Fibroblast of skin of left quadriceps (primary cell): ENCODE results near the gene HSD11B2.

ENCODE experiments used
- DNase-seq, 2 experiments: peaks; one replicate each; pipeline ENCODE4 v3.0.0-alpha.2; 2013; ENCODE audit warnings: low read depth in 2 of 2

The HSD11B2 gene

DNA sequence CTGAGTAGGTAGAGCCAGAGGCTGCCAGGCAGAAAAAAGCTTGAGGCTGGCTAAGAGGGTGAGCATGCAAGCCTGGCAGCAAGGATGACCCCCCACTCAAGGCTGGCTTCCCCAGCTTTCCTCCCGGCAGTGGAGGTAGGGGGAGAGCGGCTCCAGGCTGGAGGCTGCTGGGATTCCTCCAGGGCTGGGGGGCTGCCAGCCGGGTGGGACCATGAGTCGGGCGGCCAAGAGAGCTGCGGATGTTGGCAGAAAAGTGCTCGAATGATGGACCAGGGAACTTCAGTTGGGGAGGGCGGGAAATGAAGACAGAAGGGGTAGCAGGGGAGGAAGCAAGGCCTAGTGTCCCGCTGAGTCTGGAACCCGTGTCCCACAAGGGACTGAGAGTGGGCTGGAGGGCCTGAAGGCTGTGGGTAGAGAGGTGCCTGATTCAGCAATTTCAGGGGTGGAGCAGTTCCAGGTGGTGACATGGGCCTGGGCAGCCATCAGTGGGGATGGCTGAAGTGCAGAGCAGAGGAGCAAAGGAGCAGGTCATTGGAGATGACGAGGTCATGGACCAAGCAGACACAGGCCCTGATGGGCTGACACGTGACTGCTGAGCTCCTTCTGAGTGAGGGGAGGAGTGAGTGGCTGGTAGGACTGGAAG is 20.3 kb downstream of the HSD11B2 start:
- no peak for DNase-seq

DNA sequence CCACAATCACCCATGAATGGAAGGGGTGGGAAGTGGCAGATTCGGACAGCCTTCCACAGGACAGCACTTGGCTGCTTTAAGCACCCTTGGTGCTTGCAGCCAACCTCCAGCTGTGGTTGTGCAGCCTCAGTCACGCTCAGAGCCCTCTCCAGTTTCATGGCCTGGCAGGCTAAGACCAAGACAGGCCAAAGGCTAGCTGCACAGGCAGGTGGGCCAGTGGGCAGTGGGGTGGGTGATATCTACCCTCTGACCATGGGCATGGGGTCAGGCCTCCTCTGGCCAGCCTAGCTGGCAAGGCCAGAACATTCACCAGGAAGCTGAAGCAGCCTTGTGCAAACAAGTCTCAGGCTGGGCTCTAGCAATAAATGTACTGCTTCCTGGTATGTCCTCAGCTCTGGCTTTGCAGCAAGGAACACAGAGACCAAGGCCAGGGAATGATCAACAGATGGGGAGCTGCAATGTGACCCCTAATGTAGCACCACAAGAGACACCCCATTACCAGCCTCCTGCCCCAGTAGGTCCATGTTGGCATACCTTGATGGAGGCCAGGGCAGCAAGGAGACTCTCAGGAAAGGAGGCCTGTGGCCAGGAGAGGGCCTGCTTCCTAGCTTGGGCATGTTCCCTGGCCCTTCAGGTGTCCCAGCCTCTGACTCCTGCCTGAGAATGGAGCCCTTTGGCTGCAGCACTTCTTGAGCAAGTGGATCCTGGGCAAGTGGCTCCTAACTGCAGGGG is 20.9 kb downstream of the HSD11B2 start:
- DNase-seq = no peak

GRCh38 chr16:67454104-67454503 is 23.2 kb downstream of the HSD11B2 start:
- DNase-seq = no peak

DNA sequence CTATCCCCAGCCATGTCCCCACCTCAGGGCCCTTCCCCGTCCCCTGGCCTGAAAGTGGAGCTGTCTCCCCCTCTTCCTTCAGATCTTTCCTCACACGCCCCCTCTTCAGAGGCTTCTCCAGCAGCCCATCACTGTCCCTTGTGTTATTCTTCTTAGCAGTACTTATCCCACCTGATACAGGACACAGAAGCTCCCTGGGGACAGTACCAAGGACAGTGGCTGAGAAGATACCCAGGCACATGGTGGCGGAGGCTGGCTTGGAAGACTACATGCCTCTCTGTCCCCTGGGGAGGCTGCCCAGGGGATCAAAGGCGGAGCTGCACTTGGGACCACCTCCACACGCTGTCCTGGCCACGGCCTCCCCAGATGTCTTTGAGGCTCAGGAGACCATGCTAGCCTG is 23.9 kb downstream of the HSD11B2 start:
- DNase-seq = no peak

DNA sequence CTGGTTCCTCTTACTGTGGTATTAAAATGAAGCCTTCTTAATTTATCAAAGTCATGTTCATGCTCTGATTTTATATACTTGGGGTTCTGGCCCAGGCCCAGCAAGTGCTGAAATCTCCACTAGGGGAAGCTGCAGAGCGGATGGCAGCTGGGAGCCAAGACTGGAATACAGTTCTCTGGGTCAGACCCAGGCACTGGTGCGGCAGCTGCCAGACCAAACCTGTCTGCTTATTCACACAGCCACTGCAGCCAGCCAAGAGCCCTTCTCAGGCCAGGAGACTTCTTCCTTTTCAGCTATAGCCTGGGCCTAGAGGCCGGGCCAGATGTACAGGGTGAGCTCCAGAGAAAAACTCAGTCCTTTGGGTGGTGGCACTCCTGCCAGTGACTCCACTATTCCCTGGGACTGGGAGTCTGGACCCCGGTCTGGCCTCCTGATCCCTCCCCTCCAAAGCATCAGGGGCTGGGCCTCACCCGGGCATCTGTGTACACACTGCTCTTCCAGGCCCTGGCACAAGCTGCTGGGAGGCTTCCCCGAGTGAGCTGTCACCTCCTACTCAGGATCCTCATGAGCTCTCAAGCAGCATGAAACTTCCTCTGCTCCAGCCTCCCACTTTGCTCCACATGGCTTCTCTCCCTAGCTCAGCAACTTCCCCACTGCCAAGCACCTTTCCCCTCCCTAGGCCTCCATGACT is 25.6 kb downstream of the HSD11B2 start:
- DNase-seq = no peak

GRCh38 chr16:67457611-67458010 is 26.7 kb downstream of the HSD11B2 start:
- DNase-seq = no peak

- no peak for DNase-seq
Observed at GRCh38 chr16:67458121-67458641, 27.3 kb downstream of the HSD11B2 start.

GRCh38 chr16:67459066-67459860 is 28.3 kb downstream of the HSD11B2 start:
- DNase-seq = no peak

DNA sequence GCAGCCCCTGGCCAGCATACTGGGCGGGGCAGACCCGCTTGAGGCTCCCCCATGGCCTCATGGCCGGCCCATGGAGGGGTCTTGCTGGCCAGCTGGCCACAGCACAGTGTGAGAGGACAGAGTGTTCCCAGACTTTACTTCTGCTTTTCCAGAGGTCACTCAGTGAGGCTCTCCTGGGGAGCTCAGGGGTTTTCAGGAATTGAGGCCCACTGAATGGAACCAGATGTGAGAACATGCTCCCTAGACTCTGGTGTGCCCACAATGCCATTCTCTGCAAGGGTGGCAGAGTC is 28.9 kb downstream of the HSD11B2 start:
- no peak for DNase-seq

DNA sequence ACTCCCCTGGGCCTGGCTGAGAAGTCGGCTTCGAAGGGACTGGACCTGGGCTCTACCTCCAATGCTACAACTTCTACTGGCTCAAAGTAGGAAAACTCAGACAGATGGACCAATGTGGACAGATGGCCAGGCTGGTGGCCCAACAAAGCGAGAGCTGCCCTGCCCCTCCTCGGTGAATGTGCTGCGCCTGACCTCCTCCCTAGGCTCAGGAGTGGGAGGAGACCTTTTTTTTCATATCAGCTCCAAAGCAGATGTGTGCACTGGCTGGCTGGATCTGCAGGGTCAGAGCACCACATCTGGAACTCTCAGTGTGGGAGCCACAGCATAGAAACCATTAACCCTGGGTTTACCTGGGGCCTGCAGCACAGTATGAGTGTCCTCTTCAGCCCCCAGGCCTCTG is 29.2 kb downstream of the HSD11B2 start:
- no peak for DNase-seq

DNA sequence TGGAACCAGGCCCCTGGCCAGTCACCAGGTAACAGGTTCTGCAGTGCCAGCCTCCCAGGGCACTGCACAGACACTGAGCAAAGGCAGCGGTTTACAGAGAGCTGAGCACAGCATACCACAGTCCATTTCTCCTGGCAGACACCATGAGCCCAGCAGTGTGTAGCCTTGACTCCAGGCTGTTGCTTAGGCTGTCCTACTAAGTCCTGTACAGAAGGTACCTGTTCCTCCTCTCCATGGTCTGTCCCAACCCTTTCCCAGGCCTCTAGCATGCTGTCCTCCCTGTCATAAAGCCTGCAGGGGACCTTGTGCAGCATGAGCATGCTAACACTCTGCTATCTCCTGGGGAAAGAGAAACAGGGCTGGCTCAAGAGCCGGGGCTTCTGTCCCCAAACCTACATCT is 30.0 kb downstream of the HSD11B2 start:
- DNase-seq = no peak

- no peak for DNase-seq
Observed at GRCh38 chr16:67461600-67462278, 30.8 kb downstream of the HSD11B2 start.

GRCh38 chr16:67462279-67462655 is 31.3 kb downstream of the HSD11B2 start:
- no peak for DNase-seq

- no peak for DNase-seq
Observed at GRCh38 chr16:67463059-67463458, 32.1 kb downstream of the HSD11B2 start.

GRCh38 chr16:67463691-67464090 is 32.8 kb downstream of the HSD11B2 start:
- no peak for DNase-seq

DNA sequence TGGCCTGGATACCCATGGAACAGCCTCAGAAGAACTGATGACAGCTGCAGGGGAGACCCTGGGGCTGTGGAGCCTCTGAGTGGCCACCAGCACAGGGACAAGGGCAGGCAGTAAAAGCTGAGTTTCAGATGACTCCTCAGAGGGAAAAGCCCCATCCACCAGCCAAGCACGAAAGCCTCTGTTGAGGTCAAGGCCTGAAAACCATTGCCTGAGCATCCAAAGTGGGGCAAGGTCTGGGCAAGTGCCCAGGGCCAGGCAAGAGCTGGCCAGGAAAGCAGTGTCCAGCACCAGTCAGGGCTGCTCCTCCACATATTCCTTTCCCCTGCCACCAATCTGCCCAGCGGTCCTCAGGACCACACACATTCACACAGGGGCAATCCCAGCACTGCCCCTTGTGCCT is 33.6 kb downstream of the HSD11B2 start:
- no peak for DNase-seq

DNA sequence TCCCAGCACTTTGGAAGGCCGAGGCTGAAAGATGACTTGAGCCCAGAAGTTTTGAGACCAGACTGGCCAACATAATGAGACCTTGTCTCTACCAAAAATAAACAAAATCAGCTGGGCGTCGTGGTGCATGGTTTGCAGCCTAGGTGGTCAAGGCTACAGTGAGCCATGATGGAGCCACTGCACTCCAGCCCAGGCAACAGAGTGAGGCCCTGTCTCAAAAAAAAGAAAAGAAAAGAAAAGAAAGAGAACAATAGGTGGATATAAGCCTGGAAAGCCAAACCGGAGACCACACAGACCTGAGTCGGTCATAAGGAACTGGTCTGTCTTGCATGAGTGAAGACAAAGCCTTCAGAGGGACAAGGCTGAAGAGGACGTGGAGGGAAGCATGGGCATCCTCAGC is 35.7 kb downstream of the HSD11B2 start:
- no peak for DNase-seq

DNA sequence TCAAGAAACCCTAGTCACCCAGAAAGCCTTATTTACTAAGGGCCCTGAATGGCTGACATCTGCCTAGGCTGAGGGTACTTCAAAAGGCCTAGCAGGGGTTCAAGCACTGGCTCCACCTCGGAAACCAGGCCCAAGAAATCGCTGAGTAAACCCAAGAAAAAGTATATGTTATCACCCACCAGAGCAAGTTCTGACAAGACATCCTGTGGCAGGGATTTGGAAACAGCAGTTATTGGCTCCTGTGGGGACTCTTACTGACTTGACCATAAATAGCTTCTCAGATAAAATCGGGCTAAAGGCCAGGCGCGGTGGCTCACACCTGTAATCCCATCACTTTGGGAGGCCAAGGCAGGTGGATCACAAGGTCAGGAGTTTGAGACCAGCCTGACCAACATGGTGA is 37.8 kb downstream of the HSD11B2 start:
- DNase-seq = no peak

GRCh38 chr16:67470359-67470758 is 39.4 kb downstream of the HSD11B2 start:
- DNase-seq = no peak

- no peak for DNase-seq
Observed at GRCh38 chr16:67471758-67472384, 41.0 kb downstream of the HSD11B2 start.
